ENCODE results near the gene VPS13D. TPM values are rescaled to one million over a fixed set of nuclear protein-coding genes. Genes with fewer than 3 reads are reported as not detected.

VPS13D gene
- total RNA-seq, 2 donors from 2014 or later, result 70.1 to 129 TPM

DNA sequence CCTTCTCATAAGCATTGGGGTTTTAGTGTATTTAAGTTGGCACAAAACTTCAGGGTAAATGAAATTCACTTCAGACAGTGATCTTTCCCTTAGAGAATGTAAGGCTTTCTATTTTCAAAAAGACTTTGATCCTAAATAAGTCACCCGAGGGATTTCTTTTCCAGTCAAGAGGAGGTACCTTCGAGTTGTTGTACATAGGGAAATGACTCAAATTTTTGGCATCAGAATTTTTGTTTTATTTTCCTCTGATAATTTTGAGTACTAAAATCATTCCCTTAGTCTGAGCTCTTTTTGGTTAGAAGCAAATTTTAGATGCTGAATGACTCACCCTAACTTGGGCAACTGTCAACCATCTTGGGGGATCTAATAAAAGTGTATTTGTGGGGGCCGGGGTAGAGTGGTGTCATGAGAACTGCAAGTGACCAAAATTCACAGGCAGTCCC lies 194.3 kb downstream of the VPS13D start:
- H3K4me3 ChIP-seq, result no peak overlapping the region
- H3K9me3 ChIP-seq, result no peaks in the 10 kb centered on the region
- H3K36me3 ChIP-seq, result peaks cover 1% of the 10 kb centered on the region
- H3K27ac ChIP-seq, result peak overlapping the region; percentile 74 to 78
- TF ChIP-seq, protein P1, sequence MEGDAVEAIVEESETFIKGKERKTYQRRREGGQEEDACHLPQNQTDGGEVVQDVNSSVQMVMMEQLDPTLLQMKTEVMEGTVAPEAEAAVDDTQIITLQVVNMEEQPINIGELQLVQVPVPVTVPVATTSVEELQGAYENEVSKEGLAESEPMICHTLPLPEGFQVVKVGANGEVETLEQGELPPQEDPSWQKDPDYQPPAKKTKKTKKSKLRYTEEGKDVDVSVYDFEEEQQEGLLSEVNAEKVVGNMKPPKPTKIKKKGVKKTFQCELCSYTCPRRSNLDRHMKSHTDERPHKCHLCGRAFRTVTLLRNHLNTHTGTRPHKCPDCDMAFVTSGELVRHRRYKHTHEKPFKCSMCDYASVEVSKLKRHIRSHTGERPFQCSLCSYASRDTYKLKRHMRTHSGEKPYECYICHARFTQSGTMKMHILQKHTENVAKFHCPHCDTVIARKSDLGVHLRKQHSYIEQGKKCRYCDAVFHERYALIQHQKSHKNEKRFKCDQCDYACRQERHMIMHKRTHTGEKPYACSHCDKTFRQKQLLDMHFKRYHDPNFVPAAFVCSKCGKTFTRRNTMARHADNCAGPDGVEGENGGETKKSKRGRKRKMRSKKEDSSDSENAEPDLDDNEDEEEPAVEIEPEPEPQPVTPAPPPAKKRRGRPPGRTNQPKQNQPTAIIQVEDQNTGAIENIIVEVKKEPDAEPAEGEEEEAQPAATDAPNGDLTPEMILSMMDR (IDR thresholded peaks at IDR 0.05), result no peak
- DNase-seq (ENCODE audit: low spot score), result no peak
- H3K4me1 ChIP-seq (ENCODE audit: control insufficient read depth in 1 of 2, low read depth in 2 of 2), result peaks cover 26 to 39% of the 10 kb centered on the region in 2 donors
- no peaks in the 10 kb centered on the region for H3K27me3 ChIP-seq (replicated peaks; ENCODE audit: insufficient read depth)
- ATAC-seq (ENCODE audit: insufficient number of reproducible peaks, low FRiP score, low read depth), result peak; percentile 39

DNA sequence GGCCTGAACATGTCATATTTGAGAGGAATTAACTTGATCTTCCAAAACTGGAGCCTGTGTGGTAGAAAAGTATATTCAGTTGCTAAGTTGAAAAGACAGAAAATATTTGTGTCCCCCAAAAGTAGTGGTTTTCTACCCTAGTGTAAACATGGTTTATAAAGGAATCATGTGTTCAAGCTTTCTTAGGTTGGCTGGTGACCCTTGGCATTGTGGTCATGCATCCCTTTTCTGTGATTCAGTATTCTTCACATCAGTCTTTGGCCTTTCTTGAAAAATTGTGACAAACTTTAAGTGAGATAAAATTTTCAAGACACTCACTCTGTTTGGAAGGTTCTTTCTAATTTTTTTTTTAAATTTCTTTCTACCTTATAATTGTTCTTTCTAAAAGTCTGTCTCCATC lies 195.0 kb downstream of the VPS13D start:
- Histone ChIP-seq H3K27me3 (replicated peaks; ENCODE audit: insufficient read depth) (no peaks in the 10 kb centered on the region), H3K36me3 (peaks cover 7% of the 10 kb centered on the region), H3K27ac (peak overlapping the region; percentile 62 to 78), H3K4me1 (ENCODE audit: control insufficient read depth in 1 of 2, low read depth in 2 of 2) (peaks cover 26 to 39% of the 10 kb centered on the region in 2 donors), H3K9me3 (no peaks in the 10 kb centered on the region), H3K4me3 (no peak overlapping the region)
- TF ChIP-seq, protein P1 (IDR thresholded peaks at IDR 0.05), result no peak
- ATAC-seq (ENCODE audit: insufficient number of reproducible peaks, low FRiP score, low read depth) (no peak), DNase-seq (ENCODE audit: low spot score) (no peak)

DNA sequence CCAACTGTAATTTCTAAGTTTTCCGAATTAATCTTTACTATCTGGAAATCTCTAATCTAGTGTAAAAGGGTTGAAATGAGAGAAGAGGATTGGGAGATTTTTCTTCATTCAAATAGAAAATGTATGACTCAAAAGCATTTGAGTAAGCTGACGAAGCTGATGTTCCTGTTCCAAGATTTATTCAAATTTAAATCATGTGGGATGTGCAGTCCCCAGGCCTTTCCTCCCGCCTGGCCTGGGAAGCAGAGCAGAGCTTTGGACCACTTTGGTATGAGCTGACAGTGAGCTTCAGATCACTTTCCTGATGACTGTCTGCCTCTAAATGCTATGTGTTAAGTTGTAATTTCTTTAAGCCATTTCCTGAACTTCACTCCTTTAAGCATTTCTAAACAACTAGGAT lies 196.2 kb downstream of the VPS13D start:
- DNase-seq (ENCODE audit: low spot score) (no peak), ATAC-seq (ENCODE audit: insufficient number of reproducible peaks, low FRiP score, low read depth) (no peak)
- peaks cover 26 to 39% of the 10 kb centered on the region in 2 donors for H3K4me1 ChIP-seq (ENCODE audit: control insufficient read depth in 1 of 2, low read depth in 2 of 2)
- peak overlapping the region in 1 of 2 donors; percentile 78 for H3K27ac ChIP-seq
- no peaks in the 10 kb centered on the region for H3K9me3 ChIP-seq
- H3K4me3 ChIP-seq, result no peak overlapping the region
- TF ChIP-seq, protein P1 (IDR thresholded peaks at IDR 0.05), result no peak
- peaks cover 7% of the 10 kb centered on the region for H3K36me3 ChIP-seq
- H3K27me3 ChIP-seq (replicated peaks; ENCODE audit: insufficient read depth), result no peaks in the 10 kb centered on the region

DNA sequence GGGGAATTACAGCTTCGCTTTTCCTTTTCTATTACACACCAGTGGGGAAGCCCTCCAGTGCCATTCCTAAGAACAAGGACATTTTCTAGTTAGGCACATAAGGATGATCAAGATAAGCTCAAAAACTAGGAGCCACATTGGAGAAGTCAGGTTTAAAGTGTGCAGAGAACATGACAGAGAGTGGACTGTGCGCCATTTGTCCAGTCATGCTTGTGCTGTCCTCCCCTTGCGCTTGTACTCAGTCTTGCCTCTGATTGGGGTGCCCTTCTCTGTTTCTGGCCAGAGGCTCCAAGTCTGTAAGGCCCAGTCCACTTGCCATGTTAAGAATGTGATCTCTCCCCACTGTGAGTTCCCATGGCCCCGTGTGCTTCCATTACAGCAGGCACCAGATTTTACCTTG lies 198.5 kb downstream of the VPS13D start:
- Histone ChIP-seq H3K27me3 (replicated peaks; ENCODE audit: insufficient read depth) (no peaks in the 10 kb centered on the region), H3K9me3 (no peaks in the 10 kb centered on the region), H3K27ac (no peak overlapping the region), H3K36me3 (peaks cover 7% of the 10 kb centered on the region), H3K4me1 (ENCODE audit: control insufficient read depth in 1 of 2, low read depth in 2 of 2) (peaks cover 29 to 45% of the 10 kb centered on the region in 2 donors), H3K4me3 (no peak overlapping the region)
- TF ChIP-seq, protein P1 (IDR thresholded peaks at IDR 0.05), result no peak
- ATAC-seq (ENCODE audit: insufficient number of reproducible peaks, low FRiP score, low read depth) (no peak), DNase-seq (ENCODE audit: low spot score) (no peak)

DNA sequence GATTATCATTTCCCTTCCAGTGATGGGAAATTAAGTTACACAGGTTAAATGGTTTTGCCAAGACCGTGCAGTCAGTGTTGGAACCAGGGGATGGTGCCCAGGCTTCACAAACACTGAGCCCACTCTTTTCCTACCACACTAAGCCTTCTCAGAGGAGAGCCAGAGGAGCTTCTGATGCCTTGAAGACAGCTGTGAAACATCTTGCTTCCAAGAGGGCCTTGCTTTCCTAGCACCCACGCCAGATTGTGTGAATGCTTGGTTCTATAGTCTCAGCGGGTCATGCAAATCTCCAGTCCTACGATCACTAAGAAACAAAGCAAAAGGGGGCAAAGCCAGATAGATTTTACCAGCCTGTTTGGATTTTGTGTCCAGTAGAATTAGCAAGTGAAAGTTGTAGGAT lies 200.7 kb downstream of the VPS13D start:
- Histone ChIP-seq H3K27ac (peak overlapping the region in 1 of 2 donors; percentile 22), H3K36me3 (peaks cover 7% of the 10 kb centered on the region), H3K27me3 (replicated peaks; ENCODE audit: insufficient read depth) (no peaks in the 10 kb centered on the region), H3K4me1 (ENCODE audit: control insufficient read depth in 1 of 2, low read depth in 2 of 2) (peaks cover 27 to 46% of the 10 kb centered on the region in 2 donors), H3K4me3 (no peak overlapping the region), H3K9me3 (no peaks in the 10 kb centered on the region)
- no peak for DNase-seq (ENCODE audit: low spot score)
- TF ChIP-seq, protein P1 (IDR thresholded peaks at IDR 0.05), result no peak
- no peak for ATAC-seq (ENCODE audit: insufficient number of reproducible peaks, low FRiP score, low read depth)

Data from thoracic aorta (tissue), 2 donors.